Frontal cortex (tissue), 4 donors: ENCODE data around the gene PRR11. TPM values are rescaled to one million over a fixed set of nuclear protein-coding genes. Genes with fewer than 3 reads are reported as not detected.
"Not testable (repeated sequence)": the region's sequence is repeated elsewhere in the genome, so short reads cannot be mapped to it uniquely, and the experiment has no call there.

Experiments used
- DNase-seq, 2 donors: peaks; one replicate each; pipeline ENCODE4 v3.0.0; 2012; ENCODE audit warnings: low spot score in 2 of 2
- FAIRE-seq: peaks from 2 replicates; lab custom pipeline; 2012; peaks lifted over from hg19 to GRCh38; lab: Jason Lieb, UNC
- total RNA-seq: library from RNA; depleted of rRNA; stranded (reverse); fragments of >200 nt; gene quantifications from one replicate; pipeline ENCODE4 v1.2.3, GENCODE V29; 2014
- donor health status: control.
- donor health status: control.
- donor health status: control.

Gene PRR11
- total RNA-seq, 1 donor from 2014 or later, result 1.6 TPM

DNA sequence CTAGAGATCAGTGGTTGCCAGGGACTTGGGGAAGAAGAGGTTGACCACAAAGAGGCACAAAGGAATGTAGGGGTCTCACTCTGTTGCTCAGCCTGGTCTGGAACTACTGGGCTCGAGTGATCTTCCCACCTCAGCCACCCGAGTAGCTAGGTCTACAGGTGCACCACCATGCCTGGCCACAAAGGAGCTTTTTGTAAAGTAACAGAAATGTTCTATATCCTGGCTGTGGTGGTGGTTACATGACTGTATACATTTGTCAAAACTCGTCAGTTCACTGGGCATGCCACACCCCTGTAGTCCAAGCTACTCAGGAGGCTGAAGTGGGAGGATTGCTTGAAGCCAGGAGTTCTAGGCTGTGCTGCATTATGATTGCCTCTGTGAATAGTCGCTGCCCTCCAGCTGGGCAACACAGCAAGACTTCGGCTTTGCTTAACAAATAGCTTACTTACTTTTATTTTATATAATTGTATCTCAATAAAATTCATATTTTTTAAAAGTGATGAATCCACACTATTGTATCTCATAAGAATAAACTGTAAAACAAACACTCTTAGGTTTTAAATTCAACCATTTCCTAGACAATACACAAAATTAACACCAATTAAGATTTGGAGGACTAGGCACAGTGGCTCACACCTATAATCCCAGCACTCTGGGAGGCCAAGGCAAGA, 5.6 kb upstream of the PRR11 start:
- FAIRE-seq (no peak), DNase-seq (no peak)

- FAIRE-seq (no peak), DNase-seq (no peak)
Observed at GRCh38 chr17:59151006-59151405, 4.5 kb upstream of the PRR11 start.

GRCh38 chr17:59151591-59151990, 4.0 kb upstream of the PRR11 start:
- DNase-seq (no peak), FAIRE-seq (no peak)

DNA sequence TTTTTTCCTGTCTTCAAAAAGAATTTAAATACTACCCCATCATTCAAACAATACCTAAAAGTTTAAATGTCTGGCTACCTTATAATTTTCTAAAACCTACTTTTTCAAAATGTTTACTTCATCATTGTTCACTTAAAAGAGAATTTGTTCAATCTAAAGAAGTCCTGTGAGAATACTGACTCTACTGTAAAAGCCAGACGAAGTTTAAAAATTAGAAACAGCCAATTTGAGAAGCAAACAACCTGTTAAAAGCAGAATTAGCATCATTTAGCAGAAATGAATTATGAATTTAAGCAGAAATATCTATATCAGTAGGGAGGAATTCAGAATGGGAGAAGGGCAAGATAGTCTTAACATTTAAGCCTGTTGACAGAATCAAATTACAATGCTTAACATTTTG, 2.6 kb upstream of the PRR11 start:
- no peak for FAIRE-seq

GRCh38 chr17:59154292-59154720, 1.2 kb upstream of the PRR11 start:
- FAIRE-seq (no peak), DNase-seq (peak in 1 of 2 donors; percentile 13)

More for the DNA sequence above, 2.6 kb upstream of the PRR11 start:
- DNase-seq, result no peak

DNA sequence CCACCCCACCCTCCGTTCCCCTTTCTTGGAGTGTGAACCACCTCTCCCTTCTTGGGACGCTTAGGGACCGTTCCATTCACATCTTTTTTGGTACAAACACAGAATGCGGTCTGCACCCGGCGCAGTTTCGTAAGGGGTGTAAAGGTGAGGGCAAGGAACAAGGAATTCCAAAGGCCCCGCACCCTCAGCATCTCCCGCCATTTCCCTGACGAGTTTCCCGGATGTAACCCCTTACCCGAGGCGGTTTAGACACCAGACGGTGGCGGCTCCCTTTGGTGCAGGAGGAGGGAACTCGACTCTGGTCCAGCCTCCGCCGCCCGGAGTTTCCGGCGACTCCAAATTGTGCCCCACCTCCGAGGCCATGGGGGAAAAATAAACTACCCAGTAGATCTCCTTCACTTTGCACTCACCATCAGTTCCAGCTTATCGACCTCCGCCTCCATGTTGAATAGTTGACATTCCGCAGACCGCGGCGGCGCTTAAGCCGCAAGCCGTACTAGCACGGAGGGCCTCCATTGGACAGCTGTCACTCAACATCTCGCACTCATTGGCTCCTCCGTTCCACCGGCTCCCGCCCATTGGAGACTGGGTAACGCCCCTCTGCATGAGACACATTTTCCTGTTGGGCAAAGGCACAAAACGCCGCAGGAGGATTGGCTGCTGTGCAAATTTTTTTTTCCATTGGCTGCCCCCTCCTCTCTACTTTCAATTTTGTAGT, 666 bp upstream of the PRR11 start, which contains the start of gene SKA2:
Gene SKA2, minus strand, starts transcription at position 466 of the 718 bp plus-strand sequence. Its CDS starts 23 bp downstream, at position 443.
- DNase-seq, result peak in 1 of 2 donors; percentile 76
- FAIRE-seq, result peak; percentile 97

DNA sequence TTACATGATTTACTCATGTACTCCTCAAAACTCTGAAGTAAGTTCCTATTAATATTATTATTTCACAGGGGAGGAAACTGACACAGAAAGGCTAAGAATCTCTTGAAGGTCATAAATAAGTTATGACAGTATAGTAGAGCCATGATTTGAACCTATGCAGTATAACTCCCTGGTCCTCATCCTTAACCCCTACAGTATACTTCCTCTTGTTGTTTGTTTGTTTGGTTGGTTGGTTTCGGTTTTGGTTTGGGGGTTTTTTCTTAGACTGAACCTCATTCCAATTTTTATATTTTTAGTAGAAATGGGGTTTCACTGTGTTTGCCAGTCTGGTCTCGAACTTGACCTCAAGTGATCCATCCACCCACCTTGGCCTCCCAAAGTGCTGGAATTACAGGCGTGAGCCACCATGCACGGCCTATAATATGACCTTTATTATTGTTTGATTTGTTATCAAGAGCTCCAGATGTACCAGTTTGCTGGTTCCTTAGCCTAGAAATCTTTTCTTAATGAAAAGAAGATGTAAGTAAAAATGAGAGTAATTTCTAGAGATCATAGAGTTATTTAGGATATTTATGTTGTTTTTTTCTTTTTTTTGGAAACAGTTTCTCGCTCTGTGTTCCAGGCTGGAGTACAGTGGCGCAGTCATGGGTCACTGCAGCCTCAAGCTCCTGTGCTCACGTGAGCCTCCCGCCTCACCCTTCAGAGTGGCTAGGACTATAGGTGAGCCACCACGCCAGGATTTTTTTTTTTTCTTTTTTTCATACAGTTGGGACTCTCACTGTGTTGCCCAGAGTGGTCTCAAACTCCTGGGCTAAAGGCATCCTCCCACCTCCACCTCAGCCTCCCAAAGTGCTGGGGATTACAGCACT, 4.8 kb downstream of the PRR11 start:
- DNase-seq (no peak), FAIRE-seq (no peak)

GRCh38 chr17:59161477-59161876, 5.9 kb downstream of the PRR11 start:
- DNase-seq (no peak), FAIRE-seq (no peak)

DNA sequence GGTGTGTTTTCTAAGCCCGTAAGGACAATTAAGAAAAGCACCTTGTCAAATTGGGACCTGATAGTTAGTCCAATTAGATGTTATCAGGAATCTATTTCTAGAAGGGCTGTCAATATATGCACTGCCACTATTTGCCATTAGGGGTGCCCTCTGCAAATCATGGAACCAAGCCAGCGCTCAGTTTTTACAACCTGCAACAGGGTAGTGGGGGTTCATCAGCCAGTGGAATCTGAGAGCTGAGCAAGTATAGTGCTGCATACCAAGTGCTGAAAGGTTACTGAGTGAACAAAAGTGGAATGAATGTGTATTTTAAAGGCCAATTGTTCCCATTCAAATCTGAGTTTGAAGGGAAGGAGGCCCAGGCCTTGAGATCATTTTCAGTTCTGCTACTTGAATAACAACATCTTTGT, 10.4 kb downstream of the PRR11 start:
- no peak for FAIRE-seq

GRCh38 chr17:59167571-59168001, 12.0 kb downstream of the PRR11 start:
- no peak for FAIRE-seq
- no peak for DNase-seq

More for the DNA sequence above, 10.4 kb downstream of the PRR11 start:
- peak; percentile 22 to 34 for DNase-seq

- no peak for FAIRE-seq
- DNase-seq, result no peak
Observed at GRCh38 chr17:59172436-59173004, 17.0 kb downstream of the PRR11 start.

- FAIRE-seq, result no peak
Observed at GRCh38 chr17:59174671-59175070, 19.1 kb downstream of the PRR11 start.

GRCh38 chr17:59175076-59175475, 19.5 kb downstream of the PRR11 start:
- DNase-seq (no peak), FAIRE-seq (no peak)

More at GRCh38 chr17:59174671-59175070, 19.1 kb downstream of the PRR11 start:
- no peak for DNase-seq

DNA sequence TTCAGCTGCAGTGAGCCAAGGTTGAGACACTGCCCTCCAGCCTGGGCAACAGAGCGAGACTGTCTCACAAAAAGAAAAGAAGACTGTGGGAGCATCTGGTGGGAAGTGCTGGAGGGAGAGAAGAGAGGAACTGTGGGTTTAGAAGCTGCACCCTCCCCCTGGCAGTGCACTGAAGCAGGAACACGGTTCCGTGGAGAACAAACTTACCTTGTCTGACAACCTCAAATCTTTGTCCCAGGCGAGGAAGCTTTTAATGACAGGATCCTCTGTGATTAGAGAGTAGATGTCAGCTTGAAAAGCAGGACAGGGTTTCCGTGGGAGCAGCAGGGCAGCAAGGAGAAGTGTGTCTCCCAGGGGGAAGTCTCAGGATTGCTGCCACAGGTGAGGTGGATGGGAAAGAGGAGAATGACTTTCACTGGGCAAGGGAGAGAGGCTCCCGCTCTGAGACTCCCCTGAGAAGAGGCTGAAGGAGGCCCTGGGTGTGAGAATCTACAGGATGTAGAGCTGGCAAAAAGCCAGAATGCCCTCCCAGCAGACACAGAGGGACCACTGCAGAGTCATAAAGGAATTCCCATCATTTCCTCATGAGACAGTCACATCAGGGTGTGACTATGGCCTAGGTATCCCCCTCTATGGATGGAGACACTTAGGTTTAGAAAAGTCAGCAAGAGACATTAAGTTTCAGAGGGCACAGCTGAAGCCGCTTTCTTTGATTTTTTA, 22.9 kb downstream of the PRR11 start:
- FAIRE-seq (no peak), DNase-seq (no peak)

- not testable (repeated sequence) for DNase-seq, FAIRE-seq
Observed at GRCh38 chr17:59179601-59180000, 24.1 kb downstream of the PRR11 start.

DNA sequence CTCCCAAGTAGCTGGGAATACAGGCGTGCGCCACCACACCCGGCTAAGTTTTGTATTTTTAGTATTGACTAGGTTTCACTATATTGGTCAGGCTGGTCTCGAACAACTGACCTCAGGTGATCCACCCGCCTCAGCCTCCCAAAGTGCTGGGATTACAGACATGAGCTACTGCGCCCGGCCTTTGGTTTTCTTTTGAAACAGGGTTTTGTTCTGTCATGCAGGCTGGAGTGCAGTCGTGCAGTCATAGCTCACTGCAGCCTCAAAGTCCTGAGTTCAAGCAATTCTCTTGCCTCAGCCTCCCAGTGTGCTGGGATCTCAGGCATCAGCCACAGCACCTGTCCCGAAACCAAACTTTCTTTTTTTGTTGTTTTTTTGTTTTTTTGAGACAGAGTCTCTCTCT, 25.1 kb downstream of the PRR11 start:
- DNase-seq (no peak), FAIRE-seq (no peak)

DNA sequence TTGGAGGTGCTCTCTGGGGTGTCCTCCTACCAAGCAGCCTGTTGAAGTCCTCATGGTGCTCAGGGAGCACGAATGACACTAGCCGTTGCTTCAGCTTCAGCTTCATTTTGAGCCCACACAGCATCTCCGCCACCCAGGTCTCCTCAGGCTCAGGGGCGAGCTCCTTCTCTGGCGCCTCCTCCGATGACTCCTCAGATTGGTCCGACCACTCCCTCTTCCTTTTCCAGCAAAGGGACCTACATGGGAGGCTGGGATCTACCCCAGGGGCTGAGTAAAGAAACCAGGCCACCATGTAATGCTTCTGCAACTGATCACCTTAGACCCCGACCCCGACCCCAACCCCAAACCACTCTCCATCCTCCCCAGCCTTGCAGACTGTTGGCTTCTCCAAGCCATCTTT, 25.9 kb downstream of the PRR11 start:
- no peak for FAIRE-seq
- DNase-seq, result no peak

GRCh38 chr17:59185997-59186396, 30.5 kb downstream of the PRR11 start:
- DNase-seq (no peak), FAIRE-seq (no peak)

DNA sequence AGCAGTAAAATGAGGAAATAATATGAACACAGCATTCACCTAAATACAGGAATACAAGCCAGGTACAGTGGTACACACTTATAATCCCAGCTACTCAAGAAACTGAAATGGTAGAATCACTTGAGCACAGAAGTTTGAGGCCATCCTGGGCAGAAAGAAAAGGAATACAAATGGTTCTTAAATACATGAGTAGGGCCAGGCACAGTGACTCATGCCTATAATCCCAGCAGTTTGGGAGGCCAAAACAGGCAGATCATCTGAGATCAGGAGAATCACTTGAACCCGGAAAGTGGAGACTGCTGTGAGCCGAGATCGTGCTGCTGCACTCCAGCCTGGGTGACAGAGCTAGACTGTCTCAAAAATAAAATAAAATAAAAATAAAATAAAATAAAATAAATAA, 31.3 kb downstream of the PRR11 start:
- DNase-seq (no peak), FAIRE-seq (no peak)
